Fibroblast of skin of scalp (primary cell): Measurements from ENCODE around the gene NNMT.
A peak's percentile ranks its signal among the peaks of the same experiment; 100 is the strongest.

ENCODE experiments used
- DNase-seq: peaks from one replicate; pipeline ENCODE4 v3.0.0-alpha.2; 2013

The NNMT gene

GRCh38 chr11:114285599-114285998 lies 10.6 kb upstream of the NNMT start:
- peak; percentile 65 for DNase-seq

- DNase-seq, result no peak
These were observed 10.0 kb upstream of the NNMT start for GRCh38 chr11:114286229-114286628.

- no peak for DNase-seq
These were observed 9.0 kb upstream of the NNMT start for GRCh38 chr11:114287154-114287553.

GRCh38 chr11:114288136-114288535 lies 8.1 kb upstream of the NNMT start:
- no peak for DNase-seq

GRCh38 chr11:114289779-114290178 lies 6.4 kb upstream of the NNMT start:
- DNase-seq, result no peak

- peak; percentile 75 for DNase-seq
These were observed 5.5 kb upstream of the NNMT start for GRCh38 chr11:114290503-114291235.

GRCh38 chr11:114291381-114291780 lies 4.8 kb upstream of the NNMT start:
- DNase-seq, result peak; percentile 48

- DNase-seq, result peak; percentile 91
These were observed 4.1 kb upstream of the NNMT start for GRCh38 chr11:114291842-114292680.

- no peak for DNase-seq
These were observed 2.9 kb upstream of the NNMT start for GRCh38 chr11:114293201-114293711.

- DNase-seq, result no peak
These were observed 590 bp downstream of the NNMT start for GRCh38 chr11:114296605-114297372.

GRCh38 chr11:114297806-114298709 lies 1.9 kb downstream of the NNMT start:
- DNase-seq, result no peak

- no peak for DNase-seq
These were observed 2.5 kb downstream of the NNMT start for GRCh38 chr11:114298710-114299109.

- no peak for DNase-seq
These were observed 4.9 kb downstream of the NNMT start for GRCh38 chr11:114301088-114301487.

- DNase-seq, result no peak
These were observed 5.7 kb downstream of the NNMT start for GRCh38 chr11:114301927-114302326.

GRCh38 chr11:114302663-114303062 lies 6.5 kb downstream of the NNMT start:
- DNase-seq, result no peak

GRCh38 chr11:114304065-114304464 lies 7.9 kb downstream of the NNMT start:
- no peak for DNase-seq

- no peak for DNase-seq
These were observed 8.8 kb downstream of the NNMT start for GRCh38 chr11:114304969-114305368.

- DNase-seq, result peak; percentile 95
These were observed 11.5 kb downstream of the NNMT start for GRCh38 chr11:114307524-114308203.

- peak; percentile 51 for DNase-seq
These were observed 12.5 kb downstream of the NNMT start for GRCh38 chr11:114308689-114309089.

- DNase-seq, result no peak
These were observed 13.3 kb downstream of the NNMT start for GRCh38 chr11:114309517-114309916.

- no peak for DNase-seq
These were observed 13.9 kb downstream of the NNMT start for GRCh38 chr11:114310095-114310494.
